Embryonic facial prominence (tissue), 1 donor: Measurements from ENCODE around the gene CABLES1.
"Not testable (repeated sequence)": the region's sequence is repeated elsewhere in the genome, so short reads cannot be mapped to it uniquely, and the experiment has no call there.

Source experiments
- DNase-seq: peaks from one replicate; pipeline ENCODE4 v3.0.0-alpha.2; 2016; ENCODE audit errors: extremely low spot score

The CABLES1 gene

GRCh38 chr18:23239885-23240608 lies 104.8 kb downstream of the CABLES1 start:
- DNase-seq, result no peak

GRCh38 chr18:23240609-23240930 lies 105.3 kb downstream of the CABLES1 start:
- no peak for DNase-seq

- DNase-seq, result not testable (repeated sequence)
These were observed 106.7 kb downstream of the CABLES1 start for GRCh38 chr18:23241833-23242496.

GRCh38 chr18:23243178-23243577 lies 107.9 kb downstream of the CABLES1 start:
- no peak for DNase-seq

GRCh38 chr18:23243816-23244215 lies 108.5 kb downstream of the CABLES1 start:
- no peak for DNase-seq

GRCh38 chr18:23244401-23244800 lies 109.1 kb downstream of the CABLES1 start:
- DNase-seq, result no peak

GRCh38 chr18:23245461-23245860 lies 110.2 kb downstream of the CABLES1 start:
- no peak for DNase-seq

GRCh38 chr18:23247331-23247730 lies 112.0 kb downstream of the CABLES1 start:
- DNase-seq, result no peak

GRCh38 chr18:23247896-23248295 lies 112.6 kb downstream of the CABLES1 start:
- DNase-seq, result no peak

GRCh38 chr18:23248826-23249225 lies 113.5 kb downstream of the CABLES1 start:
- DNase-seq, result no peak

GRCh38 chr18:23249348-23249747 lies 114.1 kb downstream of the CABLES1 start:
- no peak for DNase-seq

GRCh38 chr18:23250893-23251656 lies 115.8 kb downstream of the CABLES1 start:
- no peak for DNase-seq

GRCh38 chr18:23253630-23254029 lies 118.3 kb downstream of the CABLES1 start:
- no peak for DNase-seq

GRCh38 chr18:23257137-23257536 lies 121.9 kb downstream of the CABLES1 start:
- no peak for DNase-seq

- DNase-seq, result no peak
These were observed 122.6 kb downstream of the CABLES1 start for GRCh38 chr18:23257686-23258565.

- no peak for DNase-seq
These were observed 123.5 kb downstream of the CABLES1 start for GRCh38 chr18:23258566-23259469.

GRCh38 chr18:23259701-23260681 lies 124.7 kb downstream of the CABLES1 start:
- DNase-seq, result peak; percentile 22

GRCh38 chr18:23260926-23261590 lies 125.8 kb downstream of the CABLES1 start:
- no peak for DNase-seq
